Anterior cingulate cortex (tissue), 58 donors: ENCODE data around the gene TCEANC2.
A peak's percentile ranks its signal among the peaks of the same experiment; 100 is the strongest.

Experiments used
- DNase-seq, 58 donors: peaks; one replicate each; lab custom pipeline; 2025; lab: John Stamatoyannopoulos, UW

TCEANC2 gene

DNA sequence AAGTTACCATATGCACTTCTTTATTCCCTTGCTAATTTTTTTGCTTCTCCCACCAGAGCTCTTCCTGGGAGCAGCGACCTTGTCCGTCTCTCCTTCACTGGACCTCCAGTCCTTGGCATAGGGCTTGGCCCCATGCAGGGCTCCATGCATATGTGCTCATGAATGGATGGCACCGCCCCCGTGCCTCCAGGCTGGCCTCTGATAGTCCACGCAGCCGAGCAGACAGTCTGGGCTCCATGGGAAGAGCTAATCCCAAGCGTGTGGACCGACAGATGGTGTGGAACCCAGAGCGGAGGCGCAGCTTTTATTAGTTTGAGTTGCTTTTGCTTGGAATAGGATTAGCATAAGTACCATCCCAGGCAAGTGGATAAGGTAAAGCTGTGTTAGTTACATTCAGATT is 57.6 kb downstream of the TCEANC2 start:
- peak in 16 of 58 donors; percentile 12 to 65 (median 34) for DNase-seq

- no peak for DNase-seq
Observed at GRCh38 chr1:54111624-54112023, 58.2 kb downstream of the TCEANC2 start.

DNA sequence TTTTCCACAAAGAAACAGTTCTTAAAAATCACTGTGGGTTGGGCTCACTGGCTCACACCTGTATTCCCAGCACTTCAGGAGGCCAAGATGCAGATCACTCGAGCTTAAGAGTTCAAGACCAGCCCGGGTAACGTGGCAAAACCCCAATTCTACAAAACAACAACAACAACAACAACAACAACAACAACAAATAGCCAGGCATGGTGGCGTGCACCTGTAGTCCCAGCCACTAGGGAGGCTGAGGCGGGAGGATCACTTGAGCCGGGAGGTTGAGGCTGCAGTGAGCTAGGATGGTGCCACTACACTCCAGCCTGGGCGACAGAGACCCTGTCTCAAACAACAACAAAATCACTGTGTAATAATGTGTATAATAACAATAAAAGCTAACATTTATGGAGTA is 58.6 kb downstream of the TCEANC2 start:
- DNase-seq = no peak

DNA sequence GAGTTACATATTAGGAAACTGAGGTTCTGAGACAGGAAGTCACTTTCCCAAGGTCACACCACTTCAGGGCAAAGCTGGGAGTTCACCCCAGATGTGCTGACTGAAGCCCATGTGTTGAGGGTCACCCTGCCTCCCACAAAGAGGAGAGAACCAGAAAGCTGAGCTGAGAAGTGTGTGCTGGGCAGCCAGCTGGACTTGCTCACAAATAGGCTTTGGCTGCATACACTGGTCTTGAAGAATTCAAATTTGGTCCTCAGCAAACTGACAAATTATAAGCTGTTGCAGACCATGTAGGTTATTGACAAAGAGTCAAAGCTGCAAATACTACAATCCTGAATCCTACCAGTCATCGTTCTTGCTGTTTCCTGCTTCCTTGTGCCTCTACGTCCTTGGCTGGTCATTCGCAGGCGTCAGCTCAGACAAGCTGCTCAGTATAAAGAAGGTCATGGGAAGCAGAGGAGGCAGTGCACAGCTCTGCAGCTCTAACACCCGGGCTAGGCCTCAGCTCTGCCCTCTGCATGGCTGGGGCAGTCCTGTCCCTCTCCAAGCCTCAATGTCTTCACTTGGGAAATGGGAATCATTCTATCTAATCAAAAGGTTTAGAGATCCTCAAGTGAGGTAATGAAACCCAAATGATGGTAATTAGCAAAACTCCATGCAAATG is 59.4 kb downstream of the TCEANC2 start:
- no peak for DNase-seq

- DNase-seq = no peak
Observed at GRCh38 chr1:54114001-54114400, 60.6 kb downstream of the TCEANC2 start.

GRCh38 chr1:54114955-54115354 is 61.5 kb downstream of the TCEANC2 start:
- DNase-seq = no peak

DNA sequence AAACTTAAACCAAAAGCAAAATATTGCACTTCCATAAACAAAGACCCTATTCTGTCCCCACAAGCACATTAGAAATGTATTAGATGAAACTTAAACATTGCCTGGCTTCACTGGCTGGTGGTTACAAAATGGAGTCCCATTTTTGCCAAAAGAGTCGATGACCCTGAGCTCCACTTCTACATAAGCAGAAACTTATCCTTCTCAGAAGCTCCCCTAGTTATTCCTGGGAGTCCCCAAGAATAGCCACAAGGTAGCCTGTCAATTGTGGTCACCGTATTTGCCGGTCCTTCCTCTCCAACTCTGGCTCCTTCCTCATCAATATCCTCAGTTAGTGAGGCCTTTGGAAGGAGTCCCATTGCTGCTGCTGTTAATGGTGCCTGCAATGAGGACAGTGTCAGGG is 62.1 kb downstream of the TCEANC2 start:
- DNase-seq = no peak

- DNase-seq = peak in 33 of 58 donors; percentile 9 to 76 (median 35)
Observed at GRCh38 chr1:54117815-54118563, 64.6 kb downstream of the TCEANC2 start.

DNA sequence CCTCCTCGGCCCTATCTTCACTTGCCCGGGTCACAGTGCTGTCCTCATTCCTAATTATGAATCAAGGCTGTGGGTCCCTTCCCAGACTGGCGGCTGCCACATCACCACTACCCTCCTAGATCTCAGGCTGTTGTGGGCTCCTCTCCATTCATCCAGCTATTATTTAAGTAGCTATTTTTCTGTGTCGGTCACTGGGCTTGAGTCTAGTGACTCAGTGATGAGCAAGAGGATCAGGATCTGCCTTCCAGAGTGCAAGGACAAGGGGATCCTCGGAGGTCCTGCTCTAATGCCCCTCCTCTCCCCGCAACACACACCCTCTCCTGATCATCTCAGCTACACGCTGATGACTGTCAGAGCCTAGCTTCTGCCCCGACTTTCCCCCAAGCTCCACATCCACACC is 65.3 kb downstream of the TCEANC2 start:
- DNase-seq = no peak

DNA sequence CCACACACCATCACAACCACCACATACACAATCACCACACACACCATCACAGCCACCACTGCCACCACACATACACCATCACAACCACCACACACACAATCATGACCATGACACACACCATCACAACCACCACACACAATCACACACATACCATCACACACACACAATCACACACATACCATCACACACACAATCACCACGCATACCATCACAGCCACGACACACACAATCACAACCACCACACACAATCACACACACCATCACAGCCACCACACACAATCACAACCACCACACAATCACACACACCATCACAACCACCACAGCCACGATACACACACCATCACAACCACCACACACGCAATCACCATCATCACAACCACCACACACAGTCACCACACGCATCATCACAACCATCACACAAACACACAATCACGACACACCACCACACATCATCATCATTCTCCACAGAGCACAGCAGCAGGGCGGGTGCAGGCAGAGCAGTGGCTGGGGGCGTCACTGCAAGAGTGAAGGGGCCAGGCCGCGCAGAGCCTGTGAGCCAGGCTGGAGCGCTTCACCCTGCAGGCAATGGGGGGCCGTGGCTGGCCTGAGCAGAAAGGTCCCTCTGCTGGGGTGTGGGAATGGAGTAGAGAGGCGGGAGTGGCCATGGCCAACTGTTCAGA is 66.8 kb downstream of the TCEANC2 start:
- DNase-seq = no peak

GRCh38 chr1:54120698-54121481 is 67.5 kb downstream of the TCEANC2 start:
- DNase-seq = peak in 2 of 58 donors; percentile 20 to 39

DNA sequence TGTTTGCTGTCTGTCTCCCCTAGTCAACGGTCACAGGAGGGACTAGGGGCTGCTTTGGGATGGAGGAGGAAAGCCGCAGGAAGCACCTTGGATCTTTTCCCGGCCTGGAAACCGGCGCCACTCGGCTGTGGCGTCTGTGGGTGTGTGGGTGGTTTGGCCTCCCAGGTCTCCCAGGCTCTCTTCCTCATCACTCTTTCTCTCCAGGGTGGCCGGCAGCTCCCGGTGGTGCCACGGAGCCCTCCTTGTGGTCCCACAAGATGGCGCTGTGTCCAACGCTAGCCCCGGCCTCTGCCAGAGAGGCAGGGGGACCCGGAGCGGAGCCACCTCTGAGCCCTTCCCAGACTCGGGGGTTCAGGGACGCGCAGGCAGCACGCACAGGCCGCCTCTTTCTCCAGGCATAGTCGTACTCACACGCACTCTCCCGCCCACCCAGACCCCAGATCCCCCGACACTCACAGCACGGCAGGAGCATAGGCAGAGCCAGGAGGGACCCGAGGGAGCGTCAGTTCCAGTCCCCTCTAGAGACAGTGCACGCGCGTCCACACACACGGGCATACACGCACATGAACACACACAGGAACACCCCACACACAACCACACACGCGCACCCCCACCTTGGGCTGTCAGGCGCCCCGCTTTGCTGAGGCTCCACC is 68.2 kb downstream of the TCEANC2 start:
- peak in 56 of 58 donors; percentile 13 to 83 (median 62) for DNase-seq

DNA sequence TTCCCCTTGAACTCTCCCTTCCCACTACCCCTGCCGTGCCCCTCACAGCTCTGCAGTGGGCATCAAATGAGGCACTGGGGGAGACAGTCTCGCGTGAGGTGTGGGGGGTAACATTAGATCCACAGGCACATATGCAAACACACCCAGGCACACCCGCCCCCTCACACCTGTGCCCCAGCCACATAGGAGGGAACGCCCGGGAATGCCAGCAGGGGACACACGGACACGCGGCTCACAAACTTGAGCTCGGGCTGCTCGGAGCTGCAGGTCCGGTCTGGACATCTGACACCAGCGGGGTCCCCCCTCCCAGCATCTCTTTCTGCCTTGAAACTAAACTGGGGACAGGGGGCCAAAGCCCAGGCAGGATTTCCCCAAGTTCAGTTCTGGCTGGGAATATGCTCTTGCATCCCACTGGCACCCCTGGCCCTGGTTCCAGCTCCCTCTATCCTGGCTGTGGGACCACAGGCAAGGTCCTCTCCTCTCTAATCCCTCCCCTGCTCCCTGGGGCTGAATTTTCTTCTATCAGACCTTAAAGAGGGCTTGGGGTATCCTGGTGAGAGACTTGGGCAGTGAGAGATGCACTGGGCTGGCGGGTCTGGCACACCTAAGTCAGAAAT is 68.8 kb downstream of the TCEANC2 start:
- no peak for DNase-seq

DNA sequence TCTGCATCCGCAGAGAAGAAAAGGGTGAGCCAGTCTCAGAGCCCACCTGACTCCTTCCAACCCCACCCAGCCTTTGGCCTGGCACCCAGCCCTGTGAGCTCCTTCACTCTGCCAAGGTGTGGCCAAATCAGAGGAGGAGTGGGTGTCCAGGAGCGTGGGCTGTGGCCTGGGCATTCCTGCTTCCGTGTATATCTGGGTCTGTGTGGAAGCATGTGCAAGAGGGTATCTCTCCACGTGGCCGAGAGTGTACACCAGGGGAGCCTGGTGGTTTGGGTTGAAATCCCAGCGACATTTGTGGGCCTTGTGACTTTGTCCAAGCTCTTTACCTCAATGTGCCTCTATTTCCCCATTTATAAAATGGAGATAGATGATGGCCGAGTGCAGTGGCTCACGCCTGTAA is 69.6 kb downstream of the TCEANC2 start:
- DNase-seq = no peak

DNA sequence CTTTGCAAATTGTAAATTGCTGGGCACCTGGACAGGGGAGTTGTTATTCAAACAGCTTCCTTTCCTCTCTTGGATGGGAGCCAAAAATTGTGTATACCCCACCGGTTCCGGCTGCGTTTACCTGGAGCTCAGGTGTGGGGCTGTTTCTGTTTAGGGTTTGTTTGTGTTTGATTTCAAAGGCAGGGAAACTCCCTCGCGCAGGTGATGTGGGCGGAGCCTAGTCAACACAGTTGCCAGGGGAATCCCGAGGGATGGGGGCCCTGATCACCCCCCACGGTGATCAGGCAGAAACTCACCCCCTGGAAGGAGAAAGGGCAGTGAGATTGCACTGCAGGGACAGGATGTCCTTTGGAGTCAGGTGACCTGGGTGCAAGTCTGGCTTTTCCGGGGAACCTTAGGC is 71.1 kb downstream of the TCEANC2 start:
- no peak for DNase-seq

- no peak for DNase-seq
Observed at GRCh38 chr1:54124906-54125305, 71.5 kb downstream of the TCEANC2 start.

- DNase-seq = peak in 8 of 58 donors; percentile 6 to 32 (median 16)
Observed at GRCh38 chr1:54125386-54126070, 72.1 kb downstream of the TCEANC2 start.

- DNase-seq = no peak
Observed at GRCh38 chr1:54126271-54126815, 72.9 kb downstream of the TCEANC2 start.
